Bronchial epithelial cell (primary cell): ENCODE results near the gene HDAC4. TPM values are rescaled to one million over a fixed set of nuclear protein-coding genes. Genes with fewer than 3 reads are reported as not detected.

ENCODE experiments used
- DNase-seq: peaks from one replicate; pipeline ENCODE4 v3.0.0-alpha.2; 2010; ENCODE audit warnings: low read depth
- FAIRE-seq: peaks from 2 replicates; lab custom pipeline; 2011; peaks lifted over from hg19 to GRCh38; lab: Jason Lieb, UNC
- H3K27me3 ChIP-seq: 2 replicates; pipeline ENCODE4 v1.5.1; 2011; ENCODE audit warnings: low read length; ENCODE audit not compliant: control insufficient read depth, insufficient read depth
- H3K36me3 ChIP-seq: 2 replicates; pipeline ENCODE4 v1.5.1; 2011; ENCODE audit warnings: low read length; ENCODE audit not compliant: control insufficient read depth, insufficient read depth
- H3K4me3 ChIP-seq: 2 replicates; pipeline ENCODE4 v1.5.1; 2011; ENCODE audit warnings: mild to moderate bottlenecking, low read depth, low read length, control low read depth
- total RNA-seq: library from RNA; depleted of rRNA; stranded (reverse); fragments of >200 nt; gene quantifications from 2 replicates; pipeline ENCODE4 v1.2.1, GENCODE V29; 2014
- TF ChIP-seq, protein P1 (sequence below): IDR thresholded peaks from 2 replicates; pipeline ENCODE4 v1.5.1; 2011; ENCODE audit warnings: mild to moderate bottlenecking, moderate library complexity, low read length, control low read depth, inconsistent platforms; ENCODE audit not compliant: insufficient read depth, severe bottlenecking

Gene HDAC4
- total RNA-seq, 1 donor from 2014 or later, result 5.3 TPM

DNA sequence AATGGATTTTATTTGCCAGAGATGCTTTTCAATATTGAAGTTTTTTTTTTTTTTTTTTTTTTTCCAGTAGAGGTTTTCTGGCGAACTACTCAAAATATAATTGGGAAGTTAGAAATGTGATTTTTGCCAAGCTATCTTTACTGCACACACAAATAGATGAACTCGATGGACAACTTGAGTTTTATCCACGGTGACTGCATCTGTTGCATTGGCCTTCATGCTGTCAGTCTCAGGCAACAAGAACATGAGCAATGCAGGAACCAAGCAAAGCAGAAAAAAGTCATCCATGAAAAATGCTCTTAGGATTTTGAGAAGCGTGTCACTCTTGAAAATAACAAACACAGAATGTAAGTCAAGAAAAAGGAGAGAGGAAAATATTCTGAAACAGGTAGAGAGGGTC, 22.7 kb upstream of the HDAC4 start:
- no peaks in the 10 kb centered on the region for H3K27me3 ChIP-seq
- TF ChIP-seq, protein P1, sequence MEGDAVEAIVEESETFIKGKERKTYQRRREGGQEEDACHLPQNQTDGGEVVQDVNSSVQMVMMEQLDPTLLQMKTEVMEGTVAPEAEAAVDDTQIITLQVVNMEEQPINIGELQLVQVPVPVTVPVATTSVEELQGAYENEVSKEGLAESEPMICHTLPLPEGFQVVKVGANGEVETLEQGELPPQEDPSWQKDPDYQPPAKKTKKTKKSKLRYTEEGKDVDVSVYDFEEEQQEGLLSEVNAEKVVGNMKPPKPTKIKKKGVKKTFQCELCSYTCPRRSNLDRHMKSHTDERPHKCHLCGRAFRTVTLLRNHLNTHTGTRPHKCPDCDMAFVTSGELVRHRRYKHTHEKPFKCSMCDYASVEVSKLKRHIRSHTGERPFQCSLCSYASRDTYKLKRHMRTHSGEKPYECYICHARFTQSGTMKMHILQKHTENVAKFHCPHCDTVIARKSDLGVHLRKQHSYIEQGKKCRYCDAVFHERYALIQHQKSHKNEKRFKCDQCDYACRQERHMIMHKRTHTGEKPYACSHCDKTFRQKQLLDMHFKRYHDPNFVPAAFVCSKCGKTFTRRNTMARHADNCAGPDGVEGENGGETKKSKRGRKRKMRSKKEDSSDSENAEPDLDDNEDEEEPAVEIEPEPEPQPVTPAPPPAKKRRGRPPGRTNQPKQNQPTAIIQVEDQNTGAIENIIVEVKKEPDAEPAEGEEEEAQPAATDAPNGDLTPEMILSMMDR, result no peak
- no peak for DNase-seq
- no peak overlapping the region for H3K4me3 ChIP-seq
- H3K36me3 ChIP-seq, result no peaks in the 10 kb centered on the region
- FAIRE-seq, result no peak

DNA sequence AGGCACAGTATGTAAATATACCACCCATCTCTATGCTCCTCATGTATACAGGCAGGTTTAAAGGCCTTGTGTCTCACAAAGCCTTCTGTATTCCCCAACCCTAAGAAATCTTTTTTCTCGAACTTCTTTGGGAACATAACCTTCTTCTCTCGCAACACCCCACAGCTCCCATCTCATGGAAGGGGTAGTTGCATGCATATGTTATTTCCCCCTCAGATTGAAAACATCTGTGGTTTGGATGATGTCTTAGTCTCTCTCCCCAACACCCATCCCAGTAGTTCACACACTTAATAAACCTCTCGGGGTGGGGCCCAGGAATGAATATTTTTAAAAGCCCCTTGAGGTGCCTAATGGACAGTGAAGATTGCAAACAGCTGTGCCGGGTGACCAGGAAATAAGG, 21.0 kb upstream of the HDAC4 start:
- Histone ChIP-seq H3K36me3 (no peaks in the 10 kb centered on the region), H3K27me3 (no peaks in the 10 kb centered on the region), H3K4me3 (no peak overlapping the region)
- DNase-seq (no peak), FAIRE-seq (no peak)
- TF ChIP-seq, protein P1, result no peak

DNA sequence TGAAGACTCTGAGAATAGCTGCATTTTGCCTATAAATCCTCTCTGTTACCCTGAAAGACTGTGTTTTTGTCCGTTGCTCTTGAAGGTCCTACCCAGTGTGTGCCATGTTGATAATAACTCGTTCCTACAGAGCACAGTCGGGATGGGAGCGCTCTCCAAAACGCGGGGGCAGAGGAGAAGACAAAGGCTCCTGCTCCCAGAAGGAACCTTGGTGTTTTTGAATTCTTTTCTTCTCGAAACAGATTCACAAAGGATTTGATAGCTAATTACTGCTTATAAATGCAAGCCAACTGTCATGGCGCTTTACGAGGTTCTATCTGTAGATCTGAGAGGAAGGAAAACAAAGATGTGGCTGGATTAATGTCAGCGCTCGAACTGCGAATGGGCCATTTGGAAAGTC, 19.3 kb upstream of the HDAC4 start:
- DNase-seq (no peak), FAIRE-seq (no peak)
- TF ChIP-seq, protein P1, result no peak
- H3K27me3 ChIP-seq, result no peaks in the 10 kb centered on the region
- H3K36me3 ChIP-seq, result no peaks in the 10 kb centered on the region
- H3K4me3 ChIP-seq, result no peak overlapping the region

DNA sequence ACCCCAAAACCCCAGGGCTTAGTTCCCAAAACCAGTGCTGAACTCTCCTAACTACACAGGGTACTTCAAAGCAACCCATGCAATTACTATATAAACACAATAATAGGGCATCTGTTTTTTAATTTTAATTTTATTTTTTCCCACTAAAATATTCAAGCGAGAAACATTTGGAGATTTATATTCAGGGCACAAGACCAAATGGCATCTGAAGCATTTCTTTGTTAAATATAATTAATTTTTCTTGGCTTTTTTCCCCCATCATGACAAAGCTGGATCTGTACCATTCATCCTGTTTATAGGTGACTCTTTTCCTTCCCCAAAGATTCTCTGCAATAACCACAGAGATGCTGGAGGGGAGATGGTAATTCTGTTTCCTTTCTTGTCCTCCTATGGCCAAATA, 18.1 kb upstream of the HDAC4 start:
- DNase-seq (no peak), FAIRE-seq (no peak)
- H3K27me3 ChIP-seq, result no peaks in the 10 kb centered on the region
- TF ChIP-seq, protein P1, result no peak
- no peaks in the 10 kb centered on the region for H3K36me3 ChIP-seq
- no peak overlapping the region for H3K4me3 ChIP-seq

DNA sequence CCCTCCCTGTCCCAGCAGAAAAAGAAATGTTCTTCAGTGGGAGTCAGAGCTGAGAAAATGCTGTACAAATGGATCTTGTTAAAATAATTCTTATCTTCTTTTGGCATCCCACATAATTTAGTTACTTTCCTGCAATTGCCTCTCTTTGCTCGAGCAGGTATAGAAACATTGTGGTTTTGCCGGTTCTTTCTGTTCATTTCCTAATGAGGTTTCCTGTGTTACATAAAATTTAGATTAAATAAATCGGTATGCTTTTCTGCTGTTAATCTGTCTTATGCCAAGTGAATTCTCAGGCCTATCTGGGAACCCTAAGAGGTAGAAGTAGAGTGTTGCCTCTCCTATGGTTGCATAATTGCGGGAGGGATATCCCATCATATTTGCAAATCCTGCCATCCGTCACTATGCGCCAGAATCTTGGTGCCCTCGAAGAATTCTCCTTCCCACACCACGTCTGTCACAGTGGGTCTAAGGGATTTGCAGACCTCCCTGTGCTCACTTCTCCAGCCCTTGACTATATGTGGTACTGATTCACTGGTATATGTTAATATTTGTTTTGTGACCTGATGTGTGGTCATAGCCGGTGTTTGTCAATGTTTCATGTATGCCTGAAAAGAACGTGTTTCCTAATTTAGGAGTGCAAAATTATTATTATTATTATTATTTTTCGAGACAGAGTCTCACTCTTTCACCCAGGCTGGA, 12.2 kb upstream of the HDAC4 start:
- Histone ChIP-seq H3K4me3 (no peak overlapping the region), H3K27me3 (no peaks in the 10 kb centered on the region), H3K36me3 (no peaks in the 10 kb centered on the region)
- no peak for DNase-seq
- TF ChIP-seq, protein P1, result no peak
- no peak for FAIRE-seq

GRCh38 chr2:239411549-239412319, 10.9 kb upstream of the HDAC4 start:
- DNase-seq (no peak), FAIRE-seq (no peak)
- Histone ChIP-seq H3K27me3 (no peaks in the 10 kb centered on the region), H3K36me3 (no peaks in the 10 kb centered on the region), H3K4me3 (no peak overlapping the region)
- TF ChIP-seq, protein P1, result no peak
